GM21737 (cell line): ENCODE data around the gene CDH16.
"Not testable (repeated sequence)": the region's sequence is repeated elsewhere in the genome, so short reads cannot be mapped to it uniquely, and the experiment has no call there.

Source experiments
- ATAC-seq: cut with Tn5 transposase; IDR thresholded peaks from one replicate; pipeline ENCODE4 v1.9.1; 2021; ENCODE audit warnings: mild to moderate bottlenecking, moderate library complexity; ENCODE audit not compliant: unreplicated experiment

CDH16 gene

DNA sequence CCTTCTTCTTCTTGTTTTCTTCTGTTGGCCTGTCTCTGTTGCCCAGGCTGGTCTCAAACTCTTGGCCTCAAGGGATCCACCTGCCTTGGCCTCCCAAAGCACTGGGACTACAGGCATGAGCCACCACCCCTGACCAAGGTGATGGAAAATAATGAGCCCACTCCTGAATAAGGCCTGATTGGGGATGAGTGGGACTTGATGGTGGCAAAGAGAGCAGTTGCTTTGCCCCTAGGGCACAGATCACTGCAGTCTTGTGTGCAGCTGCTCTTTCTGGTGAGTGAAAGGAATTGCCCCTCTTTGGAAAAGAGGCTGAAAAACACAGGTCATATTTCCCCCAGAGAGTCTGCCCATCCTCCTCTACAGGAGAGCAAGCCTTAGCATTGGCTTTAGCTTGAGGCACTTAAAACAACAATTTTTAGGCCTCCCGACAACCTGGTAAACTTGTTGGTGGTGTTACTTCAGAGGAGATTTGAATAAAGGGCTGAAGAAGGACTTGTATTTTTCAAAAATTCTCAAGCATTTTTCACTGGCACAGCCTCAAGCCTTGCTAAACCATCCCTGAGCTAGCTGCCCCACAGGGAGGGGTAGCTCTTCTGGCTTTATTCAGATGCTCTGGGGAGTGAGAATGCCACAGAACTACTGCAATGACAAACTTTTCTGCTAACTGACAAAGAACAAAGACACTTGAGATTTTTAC, 44.5 kb downstream of the CDH16 start:
- no peak for ATAC-seq

DNA sequence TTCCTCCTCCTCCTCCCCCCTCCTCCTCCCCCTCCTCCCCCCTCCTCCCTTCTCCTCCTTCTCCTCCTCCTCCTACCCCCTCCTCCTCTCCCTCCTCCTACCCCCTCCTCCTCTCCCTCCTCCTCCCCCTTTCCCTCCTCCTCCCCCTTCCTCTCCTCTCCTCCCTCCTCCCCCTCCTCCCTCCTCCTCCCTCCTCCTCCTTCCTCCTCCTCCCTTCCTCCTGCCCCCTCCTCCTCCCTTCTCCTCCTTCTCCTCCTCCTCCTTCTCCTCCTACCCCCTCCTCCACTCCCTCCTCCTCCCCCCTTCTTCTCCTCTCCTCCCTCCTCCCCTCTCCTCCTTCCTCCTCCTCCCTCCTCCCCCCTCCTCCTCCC, 45.0 kb downstream of the CDH16 start:
- ATAC-seq = no peak

DNA sequence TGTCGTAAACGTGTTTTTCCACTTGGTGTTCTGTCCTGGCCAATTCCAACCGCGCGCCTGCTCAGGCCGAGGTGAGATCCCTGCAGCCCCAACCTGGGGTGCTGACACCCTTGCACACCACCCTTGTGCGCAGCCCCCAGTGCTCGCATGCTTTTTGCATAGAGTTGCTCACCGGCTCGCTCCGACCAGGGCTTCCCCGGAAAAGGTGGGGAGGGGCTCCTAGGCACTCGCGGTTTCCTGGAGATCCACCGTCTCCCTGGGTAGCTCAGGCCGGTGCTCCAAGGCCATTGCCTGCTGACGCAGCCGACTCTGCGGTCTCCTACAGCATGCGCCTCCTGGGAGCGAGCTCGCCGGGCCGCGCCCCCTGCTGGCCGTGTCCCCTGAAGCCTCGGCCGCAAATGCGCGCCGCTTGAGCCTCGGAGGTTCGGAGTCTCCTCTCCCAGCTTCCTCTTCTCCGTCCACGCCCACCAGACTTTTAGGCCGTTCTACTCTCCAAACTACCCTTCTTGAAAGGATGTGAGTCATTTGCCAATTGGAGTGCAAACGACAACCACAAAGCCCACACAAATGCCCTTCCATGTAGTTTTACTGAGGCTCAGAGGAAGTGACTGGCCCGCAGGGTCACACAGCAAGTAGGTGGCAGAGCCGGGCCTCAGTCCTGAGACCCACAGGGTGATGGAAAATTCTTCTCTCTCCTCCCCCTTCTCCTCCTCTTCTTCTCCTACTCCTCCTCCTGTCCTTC, 45.6 kb downstream of the CDH16 start:
- peak; percentile 80 for ATAC-seq

DNA sequence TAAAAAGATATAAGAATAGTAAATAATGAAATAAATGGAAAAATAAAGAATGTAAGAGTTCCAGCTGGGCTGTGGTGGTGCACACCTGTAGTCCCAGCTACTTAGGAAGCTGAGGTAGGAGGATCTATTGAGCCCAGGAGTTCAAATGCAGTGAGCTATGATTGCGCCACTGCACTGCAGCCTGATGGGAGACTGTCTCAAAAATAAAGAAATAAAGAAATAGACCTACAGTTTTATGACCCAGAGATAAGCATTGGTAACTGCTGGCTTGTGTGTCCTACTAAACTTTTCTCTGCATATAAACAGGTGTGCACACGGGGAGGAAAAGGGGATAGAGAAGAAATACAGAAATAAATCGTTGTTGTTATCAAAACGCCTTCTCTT, 46.1 kb downstream of the CDH16 start:
- no peak for ATAC-seq

DNA sequence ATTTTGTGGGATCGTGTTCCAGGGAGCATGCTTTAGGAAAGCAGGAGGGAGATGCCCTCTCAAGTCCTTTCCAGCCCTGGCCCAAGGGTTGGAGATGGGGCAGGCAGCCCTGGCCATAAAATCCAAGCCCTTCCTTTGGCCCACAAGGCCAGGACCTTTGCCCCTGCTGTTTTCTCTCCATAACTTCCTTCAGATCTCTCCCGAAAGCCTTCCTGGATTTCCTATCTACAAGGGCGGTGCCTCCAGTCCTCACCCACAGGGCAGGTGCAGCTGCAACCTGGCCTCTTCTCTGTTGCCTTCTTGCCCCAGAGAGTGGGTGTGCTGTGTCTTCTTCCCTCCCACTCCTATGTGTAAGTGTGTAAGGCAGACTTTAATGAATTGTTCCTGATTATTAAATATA, 46.8 kb downstream of the CDH16 start:
- ATAC-seq = no peak

DNA sequence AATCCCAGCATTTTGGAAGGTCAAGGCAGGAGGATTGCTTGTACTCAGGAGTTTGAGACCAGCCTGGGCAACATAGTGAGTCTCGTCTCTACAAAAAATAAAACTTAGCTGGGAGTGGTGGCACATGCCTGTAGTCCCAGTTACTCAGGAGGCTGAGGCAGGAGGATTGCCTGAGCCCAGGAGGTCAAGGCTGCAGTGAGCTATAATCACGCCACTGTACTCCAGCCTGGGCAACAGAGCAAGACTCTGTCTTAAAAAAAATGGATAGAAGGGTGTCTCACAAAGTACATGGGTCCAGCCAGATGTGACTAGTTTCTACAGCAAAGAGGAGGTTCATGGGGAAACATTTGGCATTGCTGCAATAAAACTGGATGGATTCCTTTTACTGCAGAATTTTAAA, 47.3 kb downstream of the CDH16 start:
- not testable (repeated sequence) for ATAC-seq

DNA sequence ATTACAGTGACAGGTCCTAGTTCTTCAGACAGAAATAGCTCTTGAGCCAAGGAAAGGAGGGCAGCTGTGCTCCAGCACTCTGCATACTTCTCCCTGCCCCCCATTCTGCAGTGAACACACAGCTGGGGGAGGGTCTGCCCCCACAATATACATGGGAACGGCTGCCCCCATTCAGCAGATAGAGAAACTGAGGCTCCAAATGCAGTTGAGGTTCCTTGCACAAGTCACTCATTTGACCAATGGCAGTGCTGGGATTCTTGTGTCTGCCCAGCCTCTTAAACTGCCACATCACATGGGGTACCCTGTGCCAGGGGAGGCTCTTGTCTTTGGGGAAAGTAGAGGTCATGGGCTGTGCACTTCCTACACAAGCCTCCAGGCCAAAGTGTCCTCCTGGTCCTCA, 49.3 kb downstream of the CDH16 start:
- no peak for ATAC-seq

DNA sequence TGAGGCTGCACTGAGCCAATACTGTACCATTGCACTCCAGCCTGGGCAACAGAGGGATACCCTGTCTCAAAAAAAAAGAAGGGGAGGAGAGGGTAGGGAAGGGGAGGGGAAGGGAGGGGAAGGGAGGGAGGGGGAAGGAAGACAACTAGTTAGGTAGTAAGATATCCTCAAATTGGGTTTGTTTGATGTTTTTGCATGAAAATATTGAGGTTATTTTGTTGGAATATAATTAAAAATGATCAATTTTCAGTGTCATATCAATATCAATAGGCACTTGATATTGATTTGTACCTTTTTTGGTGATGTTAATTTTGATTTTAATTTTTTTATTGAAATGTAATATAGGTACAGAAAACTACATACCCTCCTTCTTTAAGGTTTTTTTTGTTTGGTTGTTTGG, 55.0 kb downstream of the CDH16 start:
- no peak for ATAC-seq

DNA sequence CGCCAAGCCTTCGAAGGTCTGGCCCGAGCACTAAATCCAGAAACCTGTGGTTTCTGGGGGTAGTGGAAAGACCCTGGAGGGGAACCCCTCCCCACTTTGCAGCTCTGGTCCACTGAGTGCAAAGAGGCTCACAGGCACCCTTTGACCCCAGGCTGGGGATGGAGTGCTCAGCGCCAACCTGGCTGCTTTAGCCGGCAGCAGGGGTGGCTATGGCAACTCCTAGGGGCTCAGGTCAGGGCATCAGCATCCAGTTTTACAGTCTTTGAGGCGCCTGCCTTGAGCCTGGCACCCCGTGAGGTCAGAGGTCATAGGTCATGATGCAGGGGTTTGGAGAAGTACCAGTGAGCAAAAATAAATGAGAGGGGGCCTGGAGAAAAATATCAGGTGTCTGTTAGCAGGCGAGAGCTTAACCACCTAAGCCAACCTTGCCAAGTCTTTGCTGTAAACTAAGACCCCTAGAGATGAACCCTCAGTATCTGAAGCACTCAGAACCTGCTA, 56.6 kb downstream of the CDH16 start:
- ATAC-seq = no peak

DNA sequence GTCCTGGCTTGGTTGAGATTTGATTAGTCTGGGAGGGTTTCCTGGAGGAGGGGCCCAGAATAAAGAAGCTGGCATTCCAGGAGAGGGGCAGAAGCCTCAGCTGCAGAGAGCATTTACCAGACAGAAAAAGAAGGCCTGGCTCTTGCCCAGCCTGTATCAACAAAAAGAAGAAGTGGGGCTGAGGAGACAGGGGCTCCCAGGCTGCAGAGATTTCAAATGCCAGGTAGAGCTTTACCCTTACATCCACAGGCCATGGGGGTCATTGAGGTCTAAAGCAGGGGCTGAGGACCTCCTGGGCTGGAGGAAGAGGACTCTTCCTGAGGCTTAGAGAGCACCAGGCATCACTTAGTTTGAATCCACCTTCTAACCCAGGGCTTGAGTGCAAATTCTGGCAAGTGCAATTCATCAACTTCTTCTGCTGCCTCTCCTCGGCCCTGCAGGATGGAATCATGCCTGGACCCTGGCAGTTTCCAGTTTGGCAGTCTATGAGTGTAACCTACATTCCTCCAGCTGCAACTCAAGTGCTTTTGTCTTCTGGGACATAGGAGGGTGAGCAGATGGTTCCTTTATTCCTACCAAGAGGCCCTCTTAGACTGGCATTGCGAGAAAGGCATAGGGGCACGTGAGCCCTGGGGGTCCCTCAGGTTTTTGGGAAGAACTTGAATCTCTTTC, 59.2 kb downstream of the CDH16 start:
- no peak for ATAC-seq

DNA sequence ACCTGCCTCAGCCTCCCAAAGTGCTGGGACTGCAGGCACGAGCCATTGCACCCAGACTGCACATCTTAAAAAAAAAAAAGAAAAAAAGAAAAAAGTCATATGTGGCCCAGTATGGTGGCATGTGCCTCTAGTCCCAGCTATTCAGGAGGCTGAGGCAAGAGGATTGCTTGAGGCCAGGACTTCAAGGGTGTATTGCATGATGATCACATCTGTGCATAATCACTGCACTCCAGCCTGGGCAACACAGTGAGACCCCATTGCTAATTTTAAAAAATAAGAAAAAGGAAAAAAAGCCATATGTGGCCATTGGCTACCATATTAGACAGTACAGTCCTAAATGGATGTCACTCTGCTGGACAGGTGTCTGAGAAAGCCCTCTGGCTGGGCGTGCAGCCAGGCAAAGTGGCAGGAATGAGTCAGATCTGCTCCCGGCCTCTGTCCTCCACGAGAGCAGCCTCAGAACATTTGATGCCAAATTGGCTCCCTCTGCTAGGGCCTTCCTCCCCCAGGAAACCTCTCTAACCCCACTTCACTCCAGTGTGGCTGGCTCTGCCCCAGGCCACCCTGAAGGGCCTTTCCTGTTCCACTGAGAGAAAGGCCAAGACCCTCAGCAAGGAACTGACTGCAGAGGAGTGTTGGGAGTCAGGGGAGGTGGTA, 59.8 kb downstream of the CDH16 start:
- no peak for ATAC-seq
